ENCODE data around the gene B3GNT5. TPM values are rescaled to one million over a fixed set of nuclear protein-coding genes. Genes with fewer than 3 reads are reported as not detected.

Gene B3GNT5
- total and polyA plus RNA-seq, 9 of the 15 experiments (the other 6 are each of a cell fraction or from before 2014, with no cell fraction given), result 8.8 to 23.8 (median 14.4) TPM

- POLR2A ChIA-PET, result interaction anchor here (1.2 to 2.1 kb wide), 2 partner anchors 13 to 16 kb away, joined by 3 to 7 read pairs; no protein-coding TSS in a partner anchor
- 73% methylated on average over 3 of the region's 3 CpGs for WGBS (ENCODE audit: insufficient coverage, low coverage, missing lambda C conversion rate)
- CTCF ChIA-PET (ENCODE audit: low intra/inter-chr PET ratio), result no interaction called here
These were observed 6.0 kb downstream of the B3GNT5 start for GRCh38 chr3:183259087-183259486.

More at GRCh38 chr3:183259087-183259486, 6.0 kb downstream of the B3GNT5 start:
- ATAC-seq (no peak), DNase-seq (ENCODE audit: extremely low read depth in 1 of 4, low spot score in 3 of 4) (no peak), FAIRE-seq (no peak)
- H3K4me2 ChIP-seq (ENCODE audit: insufficient read depth, low read length), result no peak overlapping the region
- no peaks in the 10 kb centered on the region for H3K9me3 ChIP-seq (replicated peaks; ENCODE audit: control insufficient read depth, insufficient read depth, low read depth, low read length)
- in situ Hi-C loops (cut with MboI) (no loop called here), intact Hi-C loops (cut with micrococcal nuclease) (loop anchor here (10.0 kb wide), 1 partner anchor 96 kb away; no protein-coding TSS in a partner anchor)
- H3K27me3 ChIP-seq (ENCODE audit: control insufficient read depth in 2 of 2, insufficient read depth in 2 of 2, low read length in 2 of 2), result no peaks in the 10 kb centered on the region
- no peak overlapping the region for H3K27ac ChIP-seq (ENCODE audit: extremely low read depth, low read depth, low read length)
- no TSS peak for BruUV-seq (replicated peaks)
- TF ChIP-seq DMBX1 (CRISPR knock-in tag; IDR thresholded peaks at IDR 0.05; ENCODE audit: borderline replicate concordance) (no peak), ZNF431 (CRISPR knock-in tag; IDR thresholded peaks at IDR 0.05) (no peak), BRCA1 (IDR thresholded peaks at IDR 0.05) (no peak), BRCA1 (CRISPR knock-in tag; IDR thresholded peaks at IDR 0.05) (no peak), ZNF3 (CRISPR knock-in tag; IDR thresholded peaks at IDR 0.05) (no peak), RBM39 (optimal IDR thresholded peaks at IDR 0.05; ENCODE audit: low read depth, low read length) (no peak), SNIP1 (IDR thresholded peaks at IDR 0.05; ENCODE audit: low read depth) (no peak), ZMIZ1 (IDR thresholded peaks at IDR 0.05; ENCODE audit: low read depth in 2 of 2, low read length in 2 of 2) (no peak), MEF2A (IDR thresholded peaks at IDR 0.05; ENCODE audit: control insufficient read depth, low read depth, low read length) (no peak)
- peaks cover 76% of the 10 kb centered on the region for H3K79me2 ChIP-seq (ENCODE audit: control insufficient read depth, insufficient read depth, low read length)
- no peak overlapping the region for H3K4me3 ChIP-seq
- no peaks in the 10 kb centered on the region for H3K9me1 ChIP-seq (ENCODE audit: control insufficient read depth, insufficient read depth, low read length)
- H3K36me3 ChIP-seq (ENCODE audit: control insufficient read depth, insufficient read depth, low read length), result peaks cover 29% of the 10 kb centered on the region; the same call in 2 of the 3 replicates
- peaks cover 6 to 22% of the 10 kb centered on the region in 2 experiments for H3K4me1 ChIP-seq (replicated peaks in 1 of 2; ENCODE audit: control insufficient read depth in 2 of 2, insufficient read depth in 2 of 2, low read length in 2 of 2)
- H3K9ac ChIP-seq (ENCODE audit: insufficient read depth in 1 of 2, low read depth in 2 of 2, low read length in 2 of 2), result no peak overlapping the region
- no peak overlapping the region for H2AFZ ChIP-seq (ENCODE audit: low read depth, low read length)
- H4K20me1 ChIP-seq (replicated peaks; ENCODE audit: control insufficient read depth, insufficient read depth, low read length), result no peaks in the 10 kb centered on the region
